Cardiac septum (tissue), 1 donor: ENCODE results near the gene TSC1. TPM values are rescaled to one million over a fixed set of nuclear protein-coding genes. Genes with fewer than 3 reads are reported as not detected.

Source experiments
- DNase-seq: peaks from one replicate; pipeline ENCODE4 v3.0.0-alpha.2; 2020; ENCODE audit warnings: low spot score
- intact Hi-C: fragments of 100-400 bp; cut with DNase I; formaldehyde crosslinking; loops from one replicate; pipeline ENCODE4 v1.14.0; 2022
- total RNA-seq: library from RNA; stranded (reverse); fragmentation: NEBNext Ultra II Directional; extraction: Animal tissue kit (Norgen Biotek cat#: 25700); gene quantifications from one replicate; pipeline ENCODE4 v1.2.1, GENCODE V29; 2021
- donor health status: DM: no; HTN: no; CAD: no.

Gene TSC1
- total RNA-seq, 1 donor from 2014 or later, result 52.7 TPM

GRCh38 chr9:132901858-132902831 is 42.3 kb downstream of the TSC1 start:
- DNase-seq, result no peak
- intact Hi-C loops, result loop anchor here (10.0 kb wide), 1 partner anchor 73 kb away; the partner anchor contains the start of gene GFI1B

GRCh38 chr9:132898051-132898450 is 46.4 kb downstream of the TSC1 start:
- intact Hi-C loops, result no loop called here
- no peak for DNase-seq

- intact Hi-C loops, result no loop called here
- no peak for DNase-seq
Measured at GRCh38 chr9:132896906-132897305, 47.5 kb downstream of the TSC1 start.

DNA sequence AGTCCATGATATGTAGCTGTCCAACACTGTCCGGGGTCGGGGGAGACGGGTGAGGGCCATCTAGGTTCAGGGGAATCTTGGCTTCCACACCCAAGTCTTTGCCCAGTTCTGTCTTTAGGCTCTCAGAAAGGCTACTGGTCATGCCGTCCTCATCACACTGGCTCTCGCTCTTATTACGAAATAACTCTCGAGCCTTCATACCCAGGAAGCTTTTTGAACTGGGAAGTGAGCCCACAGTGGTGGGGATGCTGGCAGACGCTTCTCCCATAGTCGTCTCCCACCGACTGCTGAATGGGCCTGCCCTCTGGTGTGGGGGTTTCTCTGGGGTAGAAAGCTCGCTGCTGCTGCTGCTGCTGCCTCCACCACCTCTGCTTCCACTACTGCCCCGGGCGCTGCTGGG is 48.2 kb downstream of the TSC1 start:
- no peak for DNase-seq
- intact Hi-C loops, result no loop called here

- no peak for DNase-seq
- intact Hi-C loops, result no loop called here
Measured at GRCh38 chr9:132894862-132895835, 49.3 kb downstream of the TSC1 start.

GRCh38 chr9:132894346-132894745 is 50.1 kb downstream of the TSC1 start:
- no peak for DNase-seq
- intact Hi-C loops, result no loop called here

DNA sequence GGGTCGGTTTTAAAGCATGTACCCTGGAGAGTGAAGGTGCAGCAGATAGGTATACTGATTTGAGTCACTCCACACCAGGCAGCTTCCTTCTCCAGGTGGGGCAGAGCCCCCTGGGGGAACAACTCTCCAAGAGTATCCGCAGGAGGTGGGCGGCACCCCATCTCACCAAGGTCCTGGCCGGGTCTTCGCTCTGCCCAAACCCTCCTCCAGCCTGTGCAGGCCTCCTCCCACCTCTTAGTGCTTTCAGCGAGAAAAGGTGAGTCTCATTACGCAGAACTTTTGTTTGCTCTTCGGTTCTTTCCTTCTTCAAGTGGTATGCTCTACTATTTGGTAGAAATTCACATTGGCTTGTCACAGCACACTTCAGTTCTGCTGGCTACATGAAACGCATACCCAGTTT is 52.0 kb downstream of the TSC1 start:
- intact Hi-C loops, result no loop called here
- peak; percentile 33 for DNase-seq

- no peak for DNase-seq
- intact Hi-C loops, result no loop called here
Measured at GRCh38 chr9:132888151-132888550, 56.3 kb downstream of the TSC1 start.

GRCh38 chr9:132887181-132888120 is 57.0 kb downstream of the TSC1 start:
- no peak for DNase-seq
- intact Hi-C loops, result no loop called here

DNA sequence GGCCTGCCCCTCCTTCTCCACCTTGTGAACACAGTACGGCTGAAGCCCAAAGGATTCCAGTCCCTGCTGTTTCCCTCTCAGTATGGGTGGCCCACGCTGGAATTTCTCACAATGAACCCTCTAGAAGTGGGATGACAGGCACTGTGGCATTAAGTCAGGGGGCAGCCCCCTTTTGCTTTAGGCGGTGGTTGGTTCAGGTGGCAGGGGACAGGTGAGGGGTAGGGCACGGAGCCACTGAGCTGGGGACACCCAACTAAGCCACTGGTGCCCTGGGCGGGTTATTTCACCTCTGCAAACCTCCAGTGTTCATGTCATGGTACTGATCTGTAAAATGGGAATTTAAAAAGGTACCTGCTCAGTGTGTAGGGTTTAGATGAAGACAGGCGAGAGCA is 58.1 kb downstream of the TSC1 start:
- intact Hi-C loops, result no loop called here

GRCh38 chr9:132885720-132886333 is 58.6 kb downstream of the TSC1 start:
- intact Hi-C loops, result no loop called here
- no peak for DNase-seq

More for the DNA sequence above, 58.1 kb downstream of the TSC1 start:
- no peak for DNase-seq

- no peak for DNase-seq
- intact Hi-C loops, result no loop called here
Measured at GRCh38 chr9:132883349-132884294, 60.8 kb downstream of the TSC1 start.

DNA sequence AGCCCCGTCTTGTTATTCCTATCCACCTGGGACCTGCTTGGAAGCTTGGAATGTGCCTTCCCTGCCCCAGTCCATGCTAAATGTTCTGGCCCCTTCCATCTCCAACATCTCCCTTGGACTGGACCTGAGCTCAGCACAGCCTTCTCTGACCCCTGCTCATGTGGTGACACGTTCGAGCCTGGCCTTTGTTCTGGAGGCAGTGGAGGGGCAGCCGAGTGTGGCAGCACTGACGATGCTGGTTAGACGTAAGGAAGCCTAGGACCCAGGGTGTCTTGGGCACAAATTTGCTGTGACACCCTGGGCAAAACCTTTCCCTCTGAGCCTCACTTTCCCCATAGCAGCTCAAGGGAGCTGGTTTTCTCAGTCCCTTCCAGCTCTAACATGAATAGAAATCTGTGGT is 61.8 kb downstream of the TSC1 start:
- DNase-seq, result no peak
- intact Hi-C loops, result no loop called here

DNA sequence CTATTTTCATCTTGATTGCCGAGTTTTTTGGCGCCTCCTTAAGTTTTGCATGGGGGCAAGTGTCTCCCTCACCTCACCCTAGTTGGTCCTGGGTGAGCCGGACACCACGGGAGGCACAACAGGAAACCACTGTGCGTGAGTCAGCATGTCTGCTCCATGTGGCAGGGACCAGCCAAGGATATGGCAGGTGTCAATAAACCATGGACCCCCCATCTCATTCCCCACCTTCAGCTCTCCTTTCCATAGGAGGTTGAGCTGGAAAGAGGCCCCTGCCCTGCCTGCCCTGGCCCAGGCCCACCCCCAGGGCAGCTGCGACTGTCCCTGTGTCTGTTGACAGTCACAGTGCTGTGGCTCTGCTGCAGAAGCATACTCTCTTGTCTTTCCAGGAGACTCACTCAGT is 62.6 kb downstream of the TSC1 start:
- DNase-seq, result no peak
- intact Hi-C loops, result no loop called here

GRCh38 chr9:132880324-132880661 is 64.1 kb downstream of the TSC1 start:
- intact Hi-C loops, result no loop called here
- DNase-seq, result no peak

DNA sequence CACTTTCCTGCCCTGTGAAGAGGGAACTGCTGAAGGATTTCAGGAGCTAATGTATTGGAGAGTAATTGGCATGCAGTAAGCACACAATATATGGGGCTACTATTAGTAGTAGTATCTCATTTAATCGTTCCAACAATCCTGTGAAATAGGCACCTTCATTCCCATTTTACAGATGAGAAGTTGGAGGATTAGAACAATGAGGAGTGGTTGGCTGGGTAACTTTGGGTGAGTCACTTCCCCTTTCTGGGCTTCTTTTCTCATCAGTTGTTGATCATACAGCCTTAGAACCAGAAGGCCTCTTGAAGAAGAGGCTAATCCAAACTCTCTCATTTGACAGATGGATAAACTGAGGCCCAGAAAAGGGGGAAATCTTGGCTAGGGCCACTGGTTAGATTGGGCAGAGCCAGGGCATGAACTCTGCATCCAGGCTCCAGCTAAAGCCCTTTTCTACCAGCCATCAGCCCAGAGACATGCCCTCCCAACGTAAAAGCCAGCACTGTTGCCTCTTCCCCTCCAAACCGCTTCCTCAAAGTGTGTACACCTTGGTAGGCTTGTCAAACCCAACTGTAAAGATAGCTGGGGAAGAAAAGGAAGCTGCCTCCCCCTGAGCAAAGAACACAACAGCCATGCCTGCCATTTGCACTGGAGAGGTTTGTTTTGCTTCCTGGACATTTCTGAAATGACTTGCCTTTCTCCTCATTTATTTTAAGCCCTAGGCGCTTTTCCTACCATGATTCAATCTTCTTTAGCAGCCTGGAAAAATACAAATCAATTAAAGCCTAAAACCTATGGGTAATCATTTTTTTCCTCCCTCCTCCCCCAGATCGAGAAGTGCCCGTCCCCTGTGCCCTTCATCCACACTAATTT is 64.7 kb downstream of the TSC1 start:
- intact Hi-C loops, result loop anchor here (5.0 kb wide), 1 partner anchor 207 kb away; the partner anchor contains the start of gene GTF3C4
- DNase-seq, result no peak
